ENCODE results near the gene IL6ST.
"Not testable (repeated sequence)": the region's sequence is repeated elsewhere in the genome, so short reads cannot be mapped to it uniquely, and the experiment has no call there.

The IL6ST gene

DNA sequence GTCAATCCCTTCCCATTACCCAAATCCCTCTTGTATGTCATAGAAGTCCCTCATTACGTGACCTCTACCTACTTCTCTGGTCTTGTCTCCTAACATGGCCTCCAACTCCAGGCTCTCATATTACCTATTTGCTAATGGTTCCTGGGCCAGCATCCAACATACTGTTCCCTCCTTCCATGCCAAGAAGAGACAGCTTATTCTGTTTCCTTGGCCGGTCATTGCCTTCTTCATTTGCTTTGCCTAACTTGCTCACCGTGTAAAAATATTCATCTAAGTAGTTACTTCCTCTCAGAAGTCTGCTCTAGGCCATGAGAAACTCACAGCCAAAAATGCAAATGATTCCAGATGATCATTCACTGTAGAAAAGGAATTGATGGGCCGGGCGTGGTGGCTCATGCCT lies 8.9 kb upstream of the IL6ST start:
- DNase-seq = no peak

DNA sequence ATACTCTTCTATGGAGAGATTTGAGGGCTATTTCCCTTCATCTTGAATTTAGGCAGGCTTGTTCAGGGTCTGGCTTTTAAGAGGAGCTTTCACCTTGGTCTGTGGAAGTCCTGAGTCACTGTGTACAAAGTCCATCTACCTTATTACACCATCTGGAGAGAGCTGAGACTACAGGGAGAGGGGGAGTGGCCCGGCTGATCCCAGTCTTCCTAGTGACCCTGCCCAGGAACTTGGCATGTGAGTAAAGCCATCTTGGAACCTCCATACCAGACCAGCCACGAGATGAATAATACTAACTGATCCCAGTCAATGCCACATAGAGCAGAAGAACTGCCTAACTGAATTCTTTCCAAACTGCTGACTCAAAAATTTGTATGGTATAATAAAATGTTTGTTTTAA lies 8.4 kb upstream of the IL6ST start:
- DNase-seq = no peak

- DNase-seq = no peak
Measured at GRCh38 chr5:56002303-56002702, 7.5 kb upstream of the IL6ST start.

DNA sequence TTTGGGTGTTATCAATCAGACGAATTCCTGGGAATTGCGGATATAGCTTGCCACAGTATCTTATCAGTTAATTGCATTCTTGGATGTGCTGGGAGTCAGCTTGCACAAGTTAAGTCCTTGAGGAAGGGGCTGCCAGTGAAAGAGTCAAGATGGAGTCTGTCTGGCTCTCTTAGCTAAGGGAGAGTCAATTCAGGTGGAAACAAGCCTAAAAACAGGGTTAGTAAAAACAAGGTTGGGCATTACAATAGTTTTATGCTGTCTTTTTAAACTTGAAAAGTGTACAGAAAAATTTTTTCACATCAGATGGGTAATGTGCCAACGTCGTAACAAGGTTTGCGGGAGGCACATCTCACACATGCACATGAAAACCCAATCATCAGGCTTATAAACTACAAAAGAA lies 5.5 kb upstream of the IL6ST start:
- not testable (repeated sequence) for DNase-seq

DNA sequence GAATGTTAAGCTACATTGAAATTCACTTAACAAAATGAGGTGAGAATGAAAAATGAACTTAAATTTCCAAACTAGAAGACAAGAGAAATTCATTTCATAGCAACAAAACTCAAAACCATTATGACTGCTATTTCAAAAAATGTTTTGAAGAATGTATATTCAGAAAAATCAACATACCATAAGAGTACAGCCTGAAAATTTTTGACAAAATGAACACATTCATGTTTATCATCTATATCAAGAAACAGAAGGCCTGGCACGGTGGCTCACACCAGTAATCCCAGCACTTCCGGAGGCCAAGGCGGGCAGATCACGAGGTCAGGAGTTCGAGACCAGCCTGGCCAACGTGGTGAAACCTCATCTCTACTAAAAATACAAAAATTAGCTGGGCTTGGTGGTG lies 4.2 kb upstream of the IL6ST start:
- DNase-seq = no peak

GRCh38 chr5:55997742-55998351 lies 3.1 kb upstream of the IL6ST start:
- DNase-seq = no peak

GRCh38 chr5:55994998-55995914 lies 493 bp upstream of the IL6ST start:
- DNase-seq = peak; percentile 90

DNA sequence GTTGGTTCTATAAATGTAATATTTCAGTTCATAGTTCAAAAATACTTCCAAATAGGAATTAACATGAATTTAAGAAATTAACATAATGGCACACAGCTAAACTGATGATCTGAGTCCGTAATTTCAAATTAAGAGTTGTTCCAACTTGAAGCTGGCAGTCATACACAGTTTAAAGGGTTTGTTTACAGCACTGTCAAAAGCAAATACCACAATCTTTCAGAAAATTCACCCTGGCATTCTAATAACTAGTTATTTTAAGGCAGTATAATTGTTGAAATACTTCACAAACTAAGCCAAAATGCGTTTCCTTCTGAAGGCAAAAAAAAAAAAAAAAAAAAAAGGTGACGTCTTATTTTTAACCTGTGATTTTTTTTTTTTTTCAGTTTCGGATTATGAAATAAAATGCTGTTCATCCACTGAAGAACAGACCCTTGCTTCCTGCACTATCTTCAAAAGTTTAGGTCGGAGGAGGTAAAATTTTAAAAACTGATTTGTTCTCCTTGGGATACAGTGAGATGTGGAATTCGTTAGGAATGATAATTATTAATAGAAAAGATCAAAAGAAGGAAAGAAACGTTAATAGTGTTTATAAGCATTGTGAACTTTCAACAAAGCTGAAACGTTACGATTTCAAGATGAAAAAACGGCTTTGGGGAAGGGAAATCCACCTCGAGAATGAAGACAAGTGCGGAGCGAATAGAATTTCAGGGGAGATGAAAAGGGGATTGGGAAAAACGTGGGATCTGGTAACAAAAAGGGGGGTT lies 850 bp downstream of the IL6ST start:
- peak; percentile 1 for DNase-seq

- DNase-seq = no peak
Measured at GRCh38 chr5:55993013-55993412, 1.8 kb downstream of the IL6ST start.

- no peak for DNase-seq
Measured at GRCh38 chr5:55991768-55992486, 2.8 kb downstream of the IL6ST start.

GRCh38 chr5:55990895-55991294 lies 3.9 kb downstream of the IL6ST start:
- not testable (repeated sequence) for DNase-seq

DNA sequence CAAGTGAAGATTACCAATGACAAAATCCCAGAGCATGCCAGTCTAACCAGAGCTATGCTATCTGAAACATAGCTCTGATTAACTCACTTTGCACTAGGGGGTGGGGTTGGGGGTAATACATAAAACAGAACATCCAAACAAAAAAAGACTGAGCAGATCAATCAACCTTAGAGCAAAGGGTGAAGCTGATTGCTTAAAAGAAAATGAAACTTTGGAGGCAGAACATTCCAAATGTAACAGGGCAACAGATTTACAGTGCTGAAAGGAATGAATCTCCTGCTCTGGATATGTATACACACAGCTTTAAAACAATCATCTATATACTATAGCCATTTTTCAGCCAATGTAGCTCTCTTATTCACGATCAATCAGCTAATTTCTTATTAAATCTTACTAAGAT lies 4.9 kb downstream of the IL6ST start:
- no peak for DNase-seq

DNA sequence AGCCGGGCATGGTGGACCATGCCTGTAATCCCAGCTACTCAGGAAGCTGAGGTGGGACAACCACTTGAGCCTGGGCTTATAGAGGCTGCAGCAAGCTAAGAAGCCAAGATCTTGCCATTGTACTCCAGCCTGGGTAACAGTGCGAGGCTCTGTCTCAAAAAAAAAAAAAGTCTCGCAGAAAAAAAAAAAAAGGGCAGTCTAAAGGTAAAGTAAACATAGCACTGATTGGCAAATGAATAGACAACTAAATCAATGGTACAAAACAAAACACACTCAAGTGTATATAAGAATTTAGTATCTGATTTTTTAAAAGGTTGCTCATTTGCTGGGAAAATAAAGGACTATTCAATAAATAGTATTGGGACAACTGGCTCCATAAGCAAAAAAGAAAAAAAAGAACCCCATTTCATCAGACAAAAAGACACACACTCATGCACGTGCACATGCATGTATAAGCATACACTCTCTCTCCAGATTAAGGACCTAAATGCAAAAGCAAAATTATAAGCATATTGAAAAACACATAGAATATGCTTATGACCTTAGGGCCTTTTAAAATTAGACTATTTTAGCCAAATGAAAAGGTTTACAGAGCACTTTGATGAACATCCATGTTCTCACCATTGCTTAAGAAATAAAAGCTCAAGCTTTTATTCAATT lies 5.7 kb downstream of the IL6ST start:
- no peak for DNase-seq

DNA sequence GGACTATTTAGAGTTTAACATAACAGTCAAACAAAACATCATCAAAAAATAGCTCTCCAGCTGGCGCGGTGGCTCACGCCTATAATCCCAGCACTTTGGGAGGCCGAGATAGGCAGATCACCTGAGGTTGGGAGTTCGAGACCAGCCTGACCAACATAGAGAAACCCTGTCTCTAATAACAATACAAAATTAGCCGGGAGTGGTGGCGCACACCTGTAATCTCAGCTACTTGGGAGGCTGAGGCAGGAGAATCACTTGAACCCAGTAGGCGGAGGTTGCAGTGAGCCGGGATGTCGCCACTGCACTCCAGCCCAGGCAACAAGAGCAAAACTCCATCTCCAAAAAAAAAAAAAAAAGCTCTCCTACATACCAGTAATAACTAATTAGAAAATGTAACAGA lies 6.3 kb downstream of the IL6ST start:
- DNase-seq = not testable (repeated sequence)

GRCh38 chr5:55986931-55987330 lies 7.8 kb downstream of the IL6ST start:
- DNase-seq = no peak

DNA sequence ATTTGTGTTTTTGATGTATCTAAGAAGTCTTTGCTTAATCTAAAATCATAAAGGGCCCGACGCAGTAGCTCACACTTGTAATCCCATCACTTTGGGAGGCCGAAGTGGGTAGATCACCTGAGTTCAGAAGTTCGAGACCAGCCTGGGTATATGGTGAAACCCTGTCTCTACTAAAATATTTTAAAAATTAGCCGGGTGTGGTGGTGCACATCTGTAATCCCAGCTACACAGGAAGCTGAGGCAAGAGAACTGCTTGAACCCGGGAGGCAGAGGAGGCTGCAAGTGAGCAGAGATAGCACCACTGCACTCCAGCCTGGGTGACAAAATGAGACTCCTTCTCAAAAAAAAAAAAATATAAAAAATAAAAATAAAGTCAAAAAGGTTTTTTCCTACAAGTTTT lies 9.6 kb downstream of the IL6ST start:
- DNase-seq = no peak

DNA sequence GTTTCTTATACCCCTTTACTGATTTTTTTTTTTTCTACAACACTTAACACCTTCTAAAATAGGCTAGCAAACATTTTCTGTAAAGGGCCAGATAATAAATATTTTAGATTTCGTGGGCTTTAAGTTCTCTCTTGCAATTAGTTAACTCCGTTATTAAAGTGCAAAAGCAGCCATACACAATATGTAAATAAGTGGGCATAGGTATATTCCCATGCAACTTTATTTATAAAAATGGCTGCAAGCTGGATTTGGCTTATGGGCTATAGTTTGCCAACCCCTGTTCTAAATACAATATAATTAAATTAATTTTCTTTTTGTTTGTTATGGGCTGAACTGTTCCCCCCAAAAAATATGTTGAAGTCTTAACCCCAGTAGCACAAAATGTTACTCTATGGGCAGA lies 10.8 kb downstream of the IL6ST start:
- no peak for DNase-seq

DNA sequence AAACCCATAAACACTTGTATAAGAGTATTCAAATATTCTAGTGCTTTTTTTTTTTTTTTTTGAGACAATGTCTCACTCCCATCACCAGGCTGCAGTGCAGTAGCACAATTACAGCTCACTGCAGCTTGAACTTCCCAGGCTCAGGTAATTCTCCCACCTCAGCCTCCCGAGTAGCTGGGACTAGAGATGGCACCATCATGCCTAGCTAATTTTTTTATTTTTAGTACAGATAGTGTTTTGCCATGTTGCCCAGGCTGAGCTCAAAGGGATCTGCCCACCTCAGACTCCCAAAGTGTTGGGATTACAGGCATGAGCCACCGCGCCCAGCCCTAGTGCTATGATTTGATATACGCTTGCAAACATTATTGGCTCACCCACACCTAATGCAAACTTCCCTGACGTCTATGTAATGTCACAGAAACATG lies 11.8 kb downstream of the IL6ST start:
- no peak for DNase-seq

DNA sequence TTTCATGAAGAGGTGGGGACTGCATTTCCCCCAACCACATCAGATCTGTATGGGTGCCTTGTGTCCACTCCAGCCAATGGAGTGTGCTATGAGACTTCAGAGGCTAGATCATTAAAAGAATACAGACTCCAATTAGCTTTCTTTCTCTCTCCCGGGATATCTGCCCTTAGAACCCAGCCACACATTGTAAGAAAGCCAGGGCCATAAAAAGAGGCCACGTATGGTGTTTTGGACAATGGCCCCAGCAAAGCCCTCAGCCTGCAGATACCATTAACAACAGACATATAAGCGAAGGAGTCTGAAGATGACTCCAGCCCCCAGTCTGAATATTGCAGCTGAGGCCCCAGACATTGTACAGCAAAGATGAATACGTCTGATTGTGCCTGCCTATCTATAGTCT lies 21.5 kb downstream of the IL6ST start:
- DNase-seq = no peak

DNA sequence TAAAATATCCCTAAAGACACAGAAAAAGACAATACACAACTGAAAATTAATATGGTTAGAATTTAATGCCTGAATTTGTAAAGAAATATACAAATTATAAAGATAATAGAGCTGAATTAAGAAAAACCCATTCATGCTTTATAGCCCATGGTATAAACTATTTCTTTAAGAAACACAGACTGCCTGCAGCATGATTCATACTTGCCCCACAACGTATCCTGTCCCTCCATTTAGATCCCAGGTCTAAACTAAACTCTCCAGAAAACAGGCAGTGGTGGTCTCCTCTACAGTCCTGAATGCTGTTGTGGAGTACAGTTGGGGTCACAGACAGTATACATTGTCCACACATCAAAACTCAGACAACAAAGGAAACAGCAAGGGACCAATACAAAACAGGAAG lies 24.8 kb downstream of the IL6ST start:
- DNase-seq = no peak

- no peak for DNase-seq
Measured at GRCh38 chr5:55966284-55966683, 28.5 kb downstream of the IL6ST start.

- DNase-seq = no peak
Measured at GRCh38 chr5:55965525-55965924, 29.2 kb downstream of the IL6ST start.

- no peak for DNase-seq
Measured at GRCh38 chr5:55960779-55961178, 34.0 kb downstream of the IL6ST start.

Data from NCI-H1105 (cell line).